Measurements from ENCODE around the gene RNF5. TPM values are rescaled to one million over a fixed set of nuclear protein-coding genes. Genes with fewer than 3 reads are reported as not detected.

RNF5 gene
- total and polyA plus RNA-seq, 7 donors: 52.0 to 122 (median 91.1) TPM

GRCh38 chr6:32146287-32146686 lies 31.9 kb upstream of the RNF5 start:
- no peak for ATAC-seq
- H3K4me3 ChIP-seq: no peak overlapping the region
- no peaks in the 10 kb centered on the region for H3K4me1 ChIP-seq
- intact Hi-C loops (cut with DNase I): no loop called here
- no peaks in the 10 kb centered on the region for H3K36me3 ChIP-seq (ENCODE audit: insufficient read depth in 1 of 2, low read depth in 1 of 2)
- no peak for TF ChIP-seq CTCF (IDR thresholded peaks at IDR 0.05)
- H3K9me3 ChIP-seq: no peaks in the 10 kb centered on the region
- WGBS, 3 donors: 90 to 100% (median 93%) methylated on average over 1 of the region's 1 CpG
- DNase-seq: no peak
- H3K27ac ChIP-seq: no peak overlapping the region
- peaks cover 0 to 43% (median 11%) of the 10 kb centered on the region in 3 donors for H3K27me3 ChIP-seq (ENCODE audit: insufficient read depth in 3 of 3, low read length in 2 of 3)

- ATAC-seq: no peak
- TF ChIP-seq CTCF (IDR thresholded peaks at IDR 0.05): no peak
- intact Hi-C loops (cut with DNase I): no loop called here
- H3K4me3 ChIP-seq: no peak overlapping the region
- H3K9me3 ChIP-seq: no peaks in the 10 kb centered on the region
- WGBS, 3 donors: 37 to 45% (median 41%) methylated on average over 4 of the region's 4 CpGs
- peaks cover 0 to 43% (median 13%) of the 10 kb centered on the region in 3 donors for H3K27me3 ChIP-seq (ENCODE audit: insufficient read depth in 3 of 3, low read length in 2 of 3)
- H3K36me3 ChIP-seq (ENCODE audit: insufficient read depth in 1 of 2, low read depth in 1 of 2): no peaks in the 10 kb centered on the region
- H3K4me1 ChIP-seq: no peaks in the 10 kb centered on the region
- no peak overlapping the region for H3K27ac ChIP-seq
- no peak for DNase-seq
Measured at GRCh38 chr6:32146687-32147086, 31.5 kb upstream of the RNF5 start.

GRCh38 chr6:32147401-32148132 lies 30.6 kb upstream of the RNF5 start:
- peaks cover 0 to 38% (median 17%) of the 10 kb centered on the region in 3 donors for H3K27me3 ChIP-seq (ENCODE audit: insufficient read depth in 3 of 3, low read length in 2 of 3)
- H3K4me1 ChIP-seq: peaks cover 4% of the 10 kb centered on the region
- DNase-seq: no peak
- TF ChIP-seq CTCF (IDR thresholded peaks at IDR 0.05): no peak
- H3K4me3 ChIP-seq: no peak overlapping the region
- no peaks in the 10 kb centered on the region for H3K9me3 ChIP-seq
- no peak for ATAC-seq
- 86 to 100% (median 94%) methylated on average over 4 of the region's 4 CpGs for WGBS, 3 donors
- no peaks in the 10 kb centered on the region for H3K36me3 ChIP-seq (ENCODE audit: insufficient read depth in 1 of 2, low read depth in 1 of 2)
- H3K27ac ChIP-seq: no peak overlapping the region
- intact Hi-C loops (cut with DNase I): no loop called here

GRCh38 chr6:32148289-32149091 lies 29.7 kb upstream of the RNF5 start:
- H3K9me3 ChIP-seq: no peaks in the 10 kb centered on the region
- 17 to 29% (median 23%) methylated on average over 36 to 39 of the region's 39 CpGs for WGBS, 3 donors
- H3K27me3 ChIP-seq (ENCODE audit: insufficient read depth in 3 of 3, low read length in 2 of 3): peaks cover 0 to 38% (median 17%) of the 10 kb centered on the region in 3 donors
- intact Hi-C loops (cut with DNase I): no loop called here
- no peaks in the 10 kb centered on the region for H3K36me3 ChIP-seq (ENCODE audit: insufficient read depth in 1 of 2, low read depth in 1 of 2)
- no peak overlapping the region for H3K27ac ChIP-seq
- peak overlapping the region; percentile 38 for H3K4me3 ChIP-seq
- DNase-seq (peak; percentile 61 to 79), ATAC-seq (peak in 3 of 4 donors; percentile 31 to 60 (median 57))
- peaks cover 4% of the 10 kb centered on the region for H3K4me1 ChIP-seq
- no peak for TF ChIP-seq CTCF (IDR thresholded peaks at IDR 0.05)
